Posterior cingulate gyrus (tissue), 11 donors: ENCODE measurements around the gene DOCK9.

Experiments used
- DNase-seq, 10 donors: peaks; one replicate each; pipeline versions ENCODE4 v3.0.0 to v3.0.0-alpha.2; 2020 to 2021; ENCODE audit warnings: mixed read lengths in 3 of 10
- intact Hi-C: fragments of 100-400 bp; cut with DNase I; formaldehyde crosslinking; loops from one replicate; pipeline ENCODE4 v1.15.1; 2023

DOCK9 gene

DNA sequence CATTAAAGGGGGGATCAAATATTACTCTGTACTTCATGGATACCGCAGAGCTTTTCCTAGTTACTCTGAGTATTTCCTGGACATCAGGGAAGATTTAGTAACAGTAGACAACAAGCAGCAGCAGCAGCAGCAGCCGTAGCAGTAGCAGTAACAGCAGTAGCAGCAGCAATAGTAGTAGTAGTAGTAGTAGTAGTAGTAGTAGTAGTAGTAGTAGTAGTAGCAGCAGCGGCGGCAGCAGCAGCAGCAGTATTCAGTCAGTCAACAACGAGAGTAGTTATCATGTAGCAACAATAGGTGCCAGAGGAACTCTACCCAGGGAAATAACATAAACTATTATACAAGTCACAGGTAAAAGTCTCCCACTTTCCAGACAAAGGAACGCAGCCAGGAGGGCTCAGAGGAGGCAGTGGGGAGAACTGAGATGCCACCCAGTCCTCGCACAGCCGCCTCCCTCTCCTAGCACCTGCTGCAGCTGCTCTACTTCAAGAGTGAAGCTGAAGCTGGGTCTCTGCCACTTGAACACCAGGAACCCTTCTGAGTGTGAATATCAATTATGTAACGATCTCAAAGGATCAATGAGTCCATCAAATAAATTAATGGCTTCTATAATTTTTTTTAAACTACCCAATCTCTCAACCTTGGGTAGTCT, 1.3 kb upstream of the DOCK9 start:
- intact Hi-C loops, result loop anchor here (5.0 kb wide), 2 partner anchors 53 to 87 kb away; no protein-coding TSS in a partner anchor
- no peak for DNase-seq

DNA sequence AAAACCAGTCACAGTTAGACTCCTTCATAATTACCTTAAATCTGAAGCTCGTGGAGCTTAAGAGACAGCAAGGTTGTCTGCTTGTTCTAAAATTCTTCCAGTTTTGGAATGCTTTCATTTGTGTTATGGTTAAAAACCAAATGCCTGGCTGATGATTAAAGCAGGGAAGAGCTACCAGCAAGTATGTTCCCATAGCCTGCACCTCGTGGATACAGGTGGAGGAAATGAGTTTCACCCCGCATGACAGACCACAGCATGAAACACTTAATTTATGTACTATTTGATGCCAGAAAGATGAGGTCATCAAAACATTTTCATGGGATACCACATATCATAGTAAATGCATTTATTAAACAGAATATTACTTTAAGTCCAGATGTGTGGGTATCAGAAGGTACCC, 416 bp upstream of the DOCK9 start:
- DNase-seq, result no peak
- intact Hi-C loops, result loop anchor here (5.0 kb wide), 2 partner anchors 54 to 86 kb away; no protein-coding TSS in a partner anchor

DNA sequence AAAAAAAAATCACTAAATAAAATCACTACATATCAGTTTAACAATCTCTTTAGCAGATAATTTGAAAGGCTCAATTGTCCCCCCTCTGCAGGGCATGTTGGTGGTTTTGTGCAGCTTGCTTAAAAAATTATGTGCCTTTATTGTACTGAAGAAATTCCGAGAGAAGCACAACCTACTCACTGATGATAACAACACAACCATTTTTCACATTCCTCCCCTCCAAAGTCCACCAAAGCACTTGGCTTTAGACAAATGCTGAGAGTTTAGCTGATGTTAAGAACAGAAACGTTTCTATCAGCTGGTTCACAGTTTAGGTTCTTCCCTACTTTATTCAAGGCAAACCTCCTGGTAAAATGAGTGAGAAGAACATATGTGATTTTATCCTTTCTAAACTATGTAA, 923 bp downstream of the DOCK9 start:
- intact Hi-C loops, result loop anchor here (5.0 kb wide), 2 partner anchors 55 to 85 kb away; no protein-coding TSS in a partner anchor
- DNase-seq, result no peak

DNA sequence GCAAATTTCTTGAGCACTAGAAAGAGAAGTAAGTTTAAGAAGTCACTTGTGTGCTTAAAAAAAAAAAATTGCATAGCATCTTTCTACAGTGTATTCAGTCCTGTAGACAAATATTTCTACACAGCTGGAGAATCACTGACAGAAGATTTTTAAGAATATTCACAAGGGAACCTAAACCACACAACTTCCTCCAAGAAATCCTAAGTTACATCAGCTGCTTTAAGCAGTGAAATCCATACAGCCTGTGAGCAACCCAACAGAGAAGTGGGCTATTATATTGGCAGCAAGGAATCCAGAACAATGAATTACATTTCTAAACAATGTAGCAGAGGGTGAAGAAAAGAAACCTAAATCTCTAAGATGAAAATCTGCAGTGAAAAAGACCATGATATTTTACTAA, 1.5 kb downstream of the DOCK9 start:
- no peak for DNase-seq
- intact Hi-C loops, result loop anchor here (5.0 kb wide), 2 partner anchors 56 to 84 kb away; no protein-coding TSS in a partner anchor

DNA sequence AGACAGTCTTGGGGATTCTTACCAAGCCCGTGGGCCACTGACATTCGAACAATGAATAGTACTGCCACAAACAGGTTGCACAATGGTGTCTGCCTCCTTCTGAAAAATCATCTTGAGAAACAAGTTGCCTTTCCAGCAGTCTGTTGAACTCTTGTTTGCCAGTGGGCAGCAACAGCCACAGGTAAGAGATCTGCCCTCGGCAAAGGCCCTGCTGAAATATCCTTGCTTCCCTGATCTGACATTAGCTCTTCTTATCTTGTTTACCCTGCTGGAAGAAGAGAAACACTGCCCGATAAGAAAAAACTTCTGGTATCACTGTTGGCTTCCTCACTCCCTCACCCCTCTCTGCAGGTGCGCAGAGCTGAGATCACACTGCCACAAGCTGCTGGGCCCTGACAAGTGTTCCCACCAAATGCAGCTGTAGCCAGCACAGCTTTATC, 2.0 kb downstream of the DOCK9 start:
- intact Hi-C loops, result loop anchor here (5.0 kb wide), 2 partner anchors 56 to 84 kb away; no protein-coding TSS in a partner anchor
- no peak for DNase-seq

DNA sequence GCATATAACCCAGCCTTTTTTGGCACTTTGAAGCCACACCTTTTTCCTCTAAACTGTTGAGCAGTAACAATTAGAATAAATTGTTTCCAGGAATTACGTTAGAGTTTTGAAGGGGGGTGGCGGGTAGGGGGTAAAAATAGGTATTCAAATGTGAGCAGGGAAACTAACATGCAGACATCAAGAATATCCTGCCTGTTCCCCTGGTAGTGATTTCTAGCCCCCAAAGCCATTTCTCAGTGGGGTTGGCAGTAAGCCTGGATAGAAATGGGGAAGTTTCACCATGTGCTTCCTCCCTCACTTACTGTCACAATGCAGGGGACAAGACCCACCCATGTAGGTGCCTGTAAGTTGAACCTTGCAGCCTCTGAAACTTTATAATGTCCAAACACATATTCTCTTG, 3.8 kb downstream of the DOCK9 start:
- intact Hi-C loops, result no loop called here
- no peak for DNase-seq

DNA sequence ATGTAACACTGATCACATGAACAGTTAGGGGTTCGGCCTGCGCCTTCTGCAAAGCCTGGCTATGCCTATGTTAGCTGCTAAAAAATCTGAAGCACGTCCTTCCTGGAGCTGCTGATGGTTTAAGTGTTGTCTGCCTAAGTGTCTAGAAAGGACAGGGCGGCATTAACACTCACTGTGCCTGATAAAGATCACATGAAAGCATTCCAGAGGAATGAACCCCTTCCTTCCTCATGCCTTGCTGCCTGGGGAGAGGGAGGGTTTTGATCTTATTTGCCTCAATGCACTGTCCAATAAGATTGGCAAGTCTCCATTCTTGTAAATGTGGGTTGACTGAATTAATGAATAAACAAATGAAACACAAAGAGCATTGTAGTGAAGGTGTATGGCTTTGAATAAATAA, 5.2 kb downstream of the DOCK9 start:
- DNase-seq, result no peak
- intact Hi-C loops, result no loop called here

DNA sequence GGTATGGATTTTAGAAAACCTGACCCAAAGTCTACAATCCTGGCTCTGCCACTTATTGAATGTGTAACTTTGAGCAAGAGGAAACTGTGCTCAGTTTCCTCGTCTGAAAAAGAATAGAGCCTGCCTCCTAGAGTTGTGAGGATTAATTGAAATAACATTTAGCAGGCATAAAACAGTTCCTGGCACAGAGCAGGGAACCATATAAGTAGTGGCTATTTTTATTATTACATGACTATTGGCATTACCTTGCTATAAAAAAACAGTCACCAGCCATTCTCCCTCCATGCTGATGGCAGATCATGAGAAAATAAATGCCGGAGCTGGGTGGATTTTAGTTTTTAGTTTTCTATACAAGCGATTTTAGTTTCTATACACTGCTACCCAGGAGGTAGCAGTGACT, 5.8 kb downstream of the DOCK9 start:
- DNase-seq, result no peak
- intact Hi-C loops, result no loop called here

DNA sequence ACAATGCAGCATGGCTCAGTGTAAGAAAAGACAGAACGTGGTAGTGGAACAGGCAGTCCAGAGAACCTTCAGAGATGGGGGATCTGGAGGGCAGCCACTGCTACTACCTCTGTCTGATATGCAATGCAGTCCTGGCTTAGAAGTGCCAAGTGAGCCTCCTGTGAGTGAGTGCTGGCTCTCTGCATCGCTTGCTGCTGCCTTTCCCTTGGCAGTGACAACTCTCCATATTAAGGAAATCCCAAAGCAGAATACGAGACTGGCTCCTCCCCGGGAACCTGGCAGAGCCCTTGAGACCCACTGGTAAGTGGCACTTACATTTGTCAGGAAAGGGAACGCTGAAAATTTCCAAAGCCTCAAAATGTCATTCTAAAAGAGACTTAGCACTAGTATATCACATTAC, 7.5 kb downstream of the DOCK9 start:
- intact Hi-C loops, result no loop called here
- peak in 1 of 10 donors; percentile 67 for DNase-seq

DNA sequence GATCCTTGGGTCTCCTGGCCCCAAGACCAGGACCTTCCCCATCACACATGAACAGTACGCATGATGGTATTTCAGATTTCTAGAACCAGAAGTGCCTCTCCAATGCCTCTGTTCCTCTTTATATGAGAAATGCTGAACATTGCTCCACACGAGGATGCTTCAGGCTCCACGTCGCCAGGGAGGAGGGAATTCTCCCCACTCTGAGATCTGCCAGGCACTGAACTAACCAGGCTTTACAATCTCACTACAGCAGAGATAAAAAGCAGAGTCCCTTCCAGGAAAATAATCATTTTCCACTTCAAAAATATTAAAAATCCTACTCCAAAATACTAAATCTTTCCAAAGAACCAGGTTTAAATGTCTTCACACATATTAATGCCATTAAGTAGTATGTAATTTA, 10.4 kb downstream of the DOCK9 start:
- no peak for DNase-seq
- intact Hi-C loops, result no loop called here

DNA sequence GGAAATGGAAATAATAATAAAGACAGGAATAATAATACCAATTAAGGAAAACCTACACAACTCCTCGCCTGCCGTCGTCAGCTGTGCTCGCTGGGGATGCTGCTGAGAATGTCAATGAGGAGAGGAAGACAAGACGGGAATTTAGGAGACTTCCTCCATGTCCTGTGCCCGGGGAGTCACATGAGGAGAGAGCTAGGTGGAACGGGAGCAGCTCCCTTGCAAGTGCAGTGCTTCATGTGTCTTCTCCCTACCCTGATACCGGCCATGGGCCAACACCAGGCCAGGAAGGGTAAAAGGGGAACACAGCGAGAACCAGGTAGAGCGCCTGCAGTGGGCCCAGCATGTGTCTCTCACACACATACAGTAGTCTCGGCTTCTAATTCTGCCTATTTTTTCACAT, 11.8 kb downstream of the DOCK9 start:
- peak in 1 of 10 donors; percentile 16 for DNase-seq
- intact Hi-C loops, result no loop called here

DNA sequence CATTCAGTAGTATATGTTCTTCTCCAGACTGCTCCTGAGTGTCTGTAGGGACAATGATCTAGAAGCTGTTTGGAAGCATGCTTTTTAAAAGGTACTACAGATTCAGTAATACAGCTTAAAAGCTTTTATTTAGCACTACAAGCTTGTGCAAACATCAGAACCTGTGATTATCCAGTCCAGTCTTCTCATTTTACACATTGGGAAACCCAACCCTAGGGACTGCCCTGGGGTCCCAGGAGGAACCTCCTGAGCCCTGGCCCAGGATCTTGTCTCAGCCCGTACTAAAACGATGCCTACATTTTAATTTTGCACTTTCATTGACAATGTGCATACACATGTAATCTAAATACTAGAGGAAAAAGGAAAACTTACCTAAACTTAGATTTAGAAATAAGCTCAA, 12.5 kb downstream of the DOCK9 start:
- intact Hi-C loops, result no loop called here

DNA sequence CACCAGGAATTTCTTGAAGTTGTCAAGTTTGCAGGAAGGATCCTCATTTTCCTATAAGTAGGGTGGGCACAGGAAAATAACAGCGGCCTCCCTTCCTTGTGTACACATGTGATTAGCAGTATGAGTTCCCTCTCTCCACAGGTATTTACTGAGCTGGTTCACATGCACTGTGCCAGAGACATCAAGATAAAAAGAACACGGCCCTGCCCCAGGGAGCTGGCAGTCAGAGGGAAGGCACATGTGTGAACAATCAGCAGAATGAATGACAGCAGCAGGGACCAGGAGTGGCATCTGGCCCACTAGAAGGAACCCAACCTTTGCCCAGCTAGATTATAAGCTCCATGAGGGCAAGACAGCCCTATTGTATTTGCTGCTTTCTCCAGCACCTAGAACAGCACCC, 13.9 kb downstream of the DOCK9 start:
- intact Hi-C loops, result no loop called here
- DNase-seq, result no peak

More for the DNA sequence above, 12.5 kb downstream of the DOCK9 start:
- no peak for DNase-seq

DNA sequence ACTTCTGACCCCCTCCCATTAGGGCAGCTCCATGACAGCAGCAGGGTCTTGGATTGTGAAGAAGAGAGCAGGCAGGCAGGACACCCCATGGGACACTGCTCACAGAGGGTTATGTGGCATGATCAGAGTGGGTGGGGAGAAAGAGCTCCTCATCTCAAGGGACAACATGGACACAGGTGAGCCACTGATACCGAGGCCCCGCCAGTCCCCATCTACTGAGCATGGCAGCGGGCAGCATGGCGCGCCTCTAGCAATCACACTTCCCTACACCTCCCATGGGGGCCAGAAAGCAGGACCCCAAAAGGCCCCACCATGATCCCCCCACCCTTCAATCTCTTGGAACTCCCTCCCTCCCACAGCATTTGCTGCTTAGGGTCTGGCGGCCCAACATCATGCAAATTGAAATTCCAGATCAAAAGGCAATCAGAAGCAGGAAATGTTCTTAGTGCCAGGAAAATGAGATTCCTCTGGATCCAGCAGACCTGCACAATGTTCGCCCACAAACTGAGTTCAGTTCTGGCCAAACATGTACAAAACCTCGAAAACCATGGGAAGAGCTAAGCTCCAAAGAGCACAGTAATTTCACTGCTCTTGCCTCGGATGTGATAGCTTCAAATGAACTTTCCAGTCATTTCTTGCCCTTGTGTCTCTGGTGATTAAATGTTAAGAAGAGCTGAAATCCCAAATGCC, 14.8 kb downstream of the DOCK9 start:
- intact Hi-C loops, result no loop called here
- DNase-seq, result no peak

DNA sequence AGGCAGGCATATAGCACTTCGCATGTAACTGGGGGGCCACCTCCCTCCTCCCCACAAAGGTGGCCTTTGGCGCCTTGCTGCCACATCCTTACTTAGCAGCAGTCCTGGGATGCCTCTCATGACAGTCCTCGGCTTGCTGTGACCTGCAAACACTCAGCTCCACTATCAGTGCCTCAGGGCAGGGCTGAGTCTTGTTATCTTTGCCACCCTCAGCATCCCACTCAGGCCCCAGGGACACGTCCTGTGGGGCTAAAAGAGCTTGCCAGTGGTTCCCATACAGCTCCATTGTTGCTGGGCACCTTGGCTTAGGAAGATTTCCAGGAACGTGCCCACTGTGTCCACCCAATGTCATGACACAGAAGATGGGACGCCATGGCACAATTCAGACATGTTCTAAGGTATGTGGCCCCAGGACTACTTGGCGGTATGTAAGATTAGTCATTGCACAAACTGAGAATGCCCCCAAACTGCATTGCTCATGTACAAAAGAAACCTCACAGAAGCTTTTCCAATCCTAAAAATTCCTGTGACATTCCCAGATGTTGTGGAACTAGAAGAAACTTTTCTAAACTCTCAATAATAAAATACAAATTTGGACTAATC, 16.3 kb downstream of the DOCK9 start:
- intact Hi-C loops, result no loop called here
- DNase-seq, result no peak

DNA sequence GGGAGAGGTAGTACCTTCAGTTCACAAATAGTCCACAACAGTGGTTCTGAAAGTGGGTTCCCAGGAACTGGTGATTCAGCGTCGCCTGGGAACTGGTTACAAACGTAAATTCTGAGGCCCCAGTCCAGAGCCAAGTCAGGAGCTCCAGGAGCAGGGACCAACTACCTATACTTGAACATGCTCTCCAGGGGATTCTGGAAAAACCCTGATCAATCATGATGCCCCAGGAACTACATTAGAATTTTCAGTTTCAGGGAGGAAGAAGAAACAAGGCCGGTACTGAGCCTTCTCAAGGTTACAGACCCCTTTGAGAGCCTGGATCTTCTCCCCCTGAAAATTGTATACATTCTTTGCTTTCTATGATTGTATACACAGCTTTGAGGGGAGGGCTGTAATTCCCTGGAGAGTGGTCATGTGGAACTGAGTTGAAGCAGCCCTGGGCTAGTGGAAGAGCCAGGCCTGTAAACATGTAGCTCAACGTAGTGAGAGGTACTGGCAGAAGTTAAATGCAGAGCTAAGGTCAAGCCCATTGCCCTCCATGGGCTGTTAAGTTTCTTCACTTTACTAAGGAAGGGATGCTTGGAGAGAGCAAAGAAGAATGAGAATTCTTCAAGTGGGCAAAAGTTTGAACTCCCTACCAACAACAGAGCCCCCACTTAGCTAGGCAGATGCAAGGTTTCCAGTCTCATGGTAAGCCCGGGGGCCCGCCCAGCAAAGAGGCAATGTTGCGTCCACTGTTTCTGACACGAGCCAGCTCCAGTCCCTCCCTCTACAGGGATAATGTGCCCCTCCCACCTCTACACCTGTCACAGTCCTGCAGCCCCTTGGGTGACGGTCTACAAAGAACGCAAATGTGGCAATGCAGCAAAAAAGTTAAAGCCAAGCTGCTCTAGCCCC, 17.0 kb downstream of the DOCK9 start:
- DNase-seq, result no peak

DNA sequence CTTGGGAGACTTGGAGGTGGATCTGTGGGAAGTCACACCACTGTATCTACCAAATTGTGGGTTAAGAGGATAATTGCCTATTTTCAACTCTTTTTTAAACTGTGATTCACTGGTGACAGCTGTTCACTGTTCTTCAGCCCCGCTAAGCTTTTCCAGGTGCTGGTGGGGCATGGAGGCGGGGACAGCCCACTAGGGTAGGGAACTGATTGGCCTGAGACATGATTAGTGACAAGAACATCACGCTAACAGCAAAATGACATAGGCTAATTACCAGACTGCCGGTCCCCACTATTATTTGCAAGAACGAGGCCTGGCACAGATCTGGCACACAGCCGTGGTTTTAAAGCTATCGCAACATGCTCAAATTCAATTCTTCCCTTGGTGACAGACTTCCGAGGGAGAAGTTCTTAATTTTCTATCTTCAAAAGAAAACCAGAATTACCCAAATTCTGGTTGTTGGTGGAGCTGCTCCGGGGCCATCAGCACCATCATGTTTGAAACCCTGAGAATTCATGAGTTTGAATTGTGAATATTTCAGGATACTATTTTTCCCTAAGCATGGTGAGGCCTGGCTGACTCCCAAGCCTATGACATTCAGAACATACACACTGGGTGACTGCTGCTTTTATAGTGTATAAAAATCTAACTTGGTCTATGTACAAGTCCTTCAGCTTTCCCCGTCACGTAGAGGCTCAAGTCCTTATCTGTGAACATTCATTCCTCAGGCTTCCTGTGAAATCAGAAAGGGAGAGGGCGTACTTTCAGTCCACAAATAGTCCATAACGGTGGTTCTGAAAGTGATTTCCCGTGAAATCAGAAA, 17.9 kb downstream of the DOCK9 start:
- DNase-seq, result peak in 1 of 10 donors; percentile 30
- intact Hi-C loops, result no loop called here

More for the DNA sequence above, 17.0 kb downstream of the DOCK9 start:
- intact Hi-C loops, result no loop called here

DNA sequence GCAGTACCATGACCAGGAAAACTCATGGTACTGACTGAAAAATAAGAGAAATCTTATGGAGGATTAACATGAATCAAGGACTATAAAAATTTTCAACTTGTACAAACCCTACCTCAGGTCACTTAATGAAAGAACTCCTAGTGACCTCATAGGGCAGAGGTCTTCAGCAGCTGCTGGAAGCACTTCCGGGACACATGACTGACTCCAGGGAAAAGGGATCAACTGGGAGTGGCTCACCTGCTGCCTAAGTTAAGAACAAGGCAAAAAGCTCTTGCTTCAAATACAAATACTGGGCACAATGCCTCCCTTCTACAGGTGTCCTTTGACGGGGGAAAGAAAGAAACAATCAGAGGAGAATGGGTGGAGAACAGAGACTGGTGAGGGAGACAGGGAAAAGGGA, 18.6 kb downstream of the DOCK9 start:
- intact Hi-C loops, result no loop called here
- DNase-seq, result no peak

DNA sequence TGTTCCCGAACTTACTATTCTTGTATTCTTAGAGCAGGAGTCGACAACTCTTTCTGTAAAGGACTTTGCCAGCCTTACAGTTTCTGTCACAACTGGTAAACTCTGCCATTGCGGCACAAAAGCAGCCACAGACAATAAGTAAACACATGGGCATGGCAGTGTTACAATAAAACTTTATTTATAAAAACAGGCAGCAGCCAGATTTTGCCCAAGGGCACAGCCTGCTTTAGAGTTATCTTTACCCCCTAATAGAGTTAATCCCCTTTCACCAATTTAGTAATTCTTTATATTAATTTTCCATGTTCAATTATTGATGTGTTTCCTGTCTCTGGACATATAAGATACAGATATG, 19.4 kb downstream of the DOCK9 start:
- intact Hi-C loops, result no loop called here
- DNase-seq, result no peak
